Adrenal gland (tissue), 5 donors: Measurements from ENCODE around the gene LCMT2.

Experiments used
- POLR2A ChIP-seq, 2 donors: fragments of 450-650 bp; IDR thresholded peaks; one replicate each; pipeline ENCODE4 v1.6.1; 2017; ENCODE audit warnings: antibody characterized with exemption in 2 of 2, mild to moderate bottlenecking in 2 of 2, moderate library complexity in 1 of 2
- TF ChIP-seq, protein P1 (sequence below), 6 experiments: fragments of 450-650 bp in 4 of 6; fragments of 200-600 bp in 2 of 6; sonication (generic) in 1 of 6; IDR thresholded peaks; 1 replicate in 5 of 6; 2 replicates in 1 of 6; pipeline versions ENCODE4 v1.5.1 to v1.8.0; 2016 to 2021; ENCODE audit warnings: antibody characterized with exemption in 6 of 6, mild to moderate bottlenecking in 2 of 6, moderate library complexity in 1 of 6
- donor health status: DM: no; HTN: no; CAD: no.

DNA sequence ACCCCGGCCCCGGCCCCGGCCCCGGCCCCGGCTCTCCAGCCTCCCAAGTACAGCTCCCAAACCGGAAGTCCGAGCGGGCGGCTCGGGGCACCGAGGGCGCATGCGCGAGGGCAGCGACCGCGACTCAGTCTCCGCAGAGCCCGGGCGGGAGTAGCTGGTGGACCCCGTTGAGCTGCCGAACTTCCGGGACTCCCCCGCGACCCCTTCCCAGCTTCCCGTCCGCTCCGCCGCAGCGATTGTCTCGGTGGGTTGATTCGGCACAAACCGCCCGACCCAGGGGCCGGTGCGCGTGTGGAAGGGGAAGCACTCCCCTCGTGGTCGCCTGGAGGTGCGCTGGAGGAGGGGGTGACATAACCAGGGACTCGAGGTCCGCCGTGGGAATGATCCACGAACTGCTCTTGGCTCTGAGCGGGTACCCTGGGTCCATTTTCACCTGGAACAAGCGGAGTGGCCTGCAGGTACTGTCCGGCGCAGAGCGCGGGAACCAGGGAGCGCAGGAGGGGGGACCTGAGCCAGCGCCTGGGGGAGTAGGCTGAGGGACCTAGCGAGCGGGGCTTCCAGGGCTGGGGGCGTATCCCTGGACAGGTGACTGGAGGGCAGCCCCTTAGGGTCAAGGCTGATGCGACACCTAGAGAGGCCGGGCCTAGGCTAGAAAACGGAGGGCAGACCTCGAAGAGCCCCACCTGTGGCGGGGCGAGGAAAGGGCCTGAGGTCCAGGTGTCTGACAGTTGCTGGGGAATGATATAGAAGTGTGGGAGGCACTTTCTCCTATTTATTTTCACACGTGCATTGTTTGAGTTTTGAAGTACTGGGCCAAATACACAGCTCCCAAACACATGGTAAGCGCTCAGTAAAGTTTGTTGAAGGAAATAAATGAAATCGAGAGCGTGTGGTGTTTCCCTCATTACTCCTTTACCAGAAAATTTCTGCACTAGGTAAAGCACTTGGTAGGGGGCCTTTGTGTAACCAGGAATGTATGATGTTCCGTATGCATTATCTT, 40.9 kb upstream of the LCMT2 start, which contains the start of the genes TUBGCP4 and ZSCAN29:
- TF ChIP-seq, protein P1, sequence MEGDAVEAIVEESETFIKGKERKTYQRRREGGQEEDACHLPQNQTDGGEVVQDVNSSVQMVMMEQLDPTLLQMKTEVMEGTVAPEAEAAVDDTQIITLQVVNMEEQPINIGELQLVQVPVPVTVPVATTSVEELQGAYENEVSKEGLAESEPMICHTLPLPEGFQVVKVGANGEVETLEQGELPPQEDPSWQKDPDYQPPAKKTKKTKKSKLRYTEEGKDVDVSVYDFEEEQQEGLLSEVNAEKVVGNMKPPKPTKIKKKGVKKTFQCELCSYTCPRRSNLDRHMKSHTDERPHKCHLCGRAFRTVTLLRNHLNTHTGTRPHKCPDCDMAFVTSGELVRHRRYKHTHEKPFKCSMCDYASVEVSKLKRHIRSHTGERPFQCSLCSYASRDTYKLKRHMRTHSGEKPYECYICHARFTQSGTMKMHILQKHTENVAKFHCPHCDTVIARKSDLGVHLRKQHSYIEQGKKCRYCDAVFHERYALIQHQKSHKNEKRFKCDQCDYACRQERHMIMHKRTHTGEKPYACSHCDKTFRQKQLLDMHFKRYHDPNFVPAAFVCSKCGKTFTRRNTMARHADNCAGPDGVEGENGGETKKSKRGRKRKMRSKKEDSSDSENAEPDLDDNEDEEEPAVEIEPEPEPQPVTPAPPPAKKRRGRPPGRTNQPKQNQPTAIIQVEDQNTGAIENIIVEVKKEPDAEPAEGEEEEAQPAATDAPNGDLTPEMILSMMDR (IDR thresholded peaks at IDR 0.05): peak in 2 of 6 experiments; percentile 19 to 33
- TF ChIP-seq POLR2A (IDR thresholded peaks at IDR 0.05): peak in 1 of 2 donors; percentile 38
